MM.1S (cell line): ENCODE data around the gene COL6A6.

ENCODE experiments used
- DNase-seq: peaks from one replicate; pipeline ENCODE4 v3.0.0-alpha.2; 2015
- H2AFZ ChIP-seq: fragments of 300-600 bp; sonication (generic); 2 replicates; pipeline ENCODE4 v1.6.0; 2016; ENCODE audit warnings: antibody characterized with exemption, low read length
- H3F3A ChIP-seq: fragments of 300-600 bp; sonication (generic); 2 replicates; pipeline ENCODE4 v1.6.1; 2016; ENCODE audit warnings: mild to moderate bottlenecking, antibody characterized with exemption, low read length, moderate library complexity, mixed read lengths; ENCODE audit not compliant: insufficient read depth
- H3K27ac ChIP-seq: fragments of 300-600 bp; sonication (generic); 2 replicates; pipeline ENCODE4 v1.5.1; 2016; ENCODE audit warnings: mild to moderate bottlenecking, low read length
- H3K27me3 ChIP-seq: fragments of 300-600 bp; sonication (generic); replicated peaks from 2 replicates; pipeline ENCODE4 v1.6.0; 2016; ENCODE audit warnings: low read length; ENCODE audit not compliant: insufficient read depth
- H3K36me3 ChIP-seq: fragments of 300-600 bp; sonication (generic); replicated peaks from 2 replicates; pipeline ENCODE4 v1.6.1; 2016; ENCODE audit warnings: mild to moderate bottlenecking, low read length, mixed read lengths; ENCODE audit not compliant: insufficient read depth
- H3K4me1 ChIP-seq: fragments of 300-600 bp; sonication (generic); 2 replicates; pipeline ENCODE4 v1.6.1; 2016; ENCODE audit warnings: low read length, mixed read lengths
- H3K4me2 ChIP-seq: fragments of 300-600 bp; sonication (generic); 2 replicates; pipeline ENCODE4 v1.6.0; 2016; ENCODE audit warnings: low read depth, low read length
- H3K4me3 ChIP-seq: fragments of 300-600 bp; sonication (generic); 2 replicates; pipeline ENCODE4 v1.5.1; 2016; ENCODE audit warnings: low read length, mixed read lengths
- H3K79me2 ChIP-seq: fragments of 300-600 bp; sonication (generic); 2 replicates; pipeline ENCODE4 v1.6.1; 2016; ENCODE audit warnings: mixed run types, low read length, mixed read lengths
- H3K9ac ChIP-seq: fragments of 300-600 bp; sonication (generic); 2 replicates; pipeline ENCODE4 v1.6.1; 2016; ENCODE audit warnings: low read length, mixed read lengths
- H3K9me2 ChIP-seq: fragments of 300-600 bp; sonication (generic); replicated peaks from 2 replicates; pipeline ENCODE4 v1.6.1; 2016; ENCODE audit warnings: mild to moderate bottlenecking, low read length, mixed read lengths; ENCODE audit not compliant: insufficient read depth
- H3K9me3 ChIP-seq: fragments of 300-600 bp; sonication (generic); replicated peaks from 2 replicates; pipeline ENCODE4 v1.6.1; 2016; ENCODE audit warnings: mild to moderate bottlenecking, low read length, mixed read lengths; ENCODE audit not compliant: insufficient read depth
- H4K20me1 ChIP-seq: fragments of 300-600 bp; sonication (generic); 2 replicates; pipeline ENCODE4 v1.6.1; 2016; ENCODE audit warnings: mild to moderate bottlenecking, low read length, moderate library complexity, mixed read lengths; ENCODE audit not compliant: insufficient read depth
- CTCF ChIP-seq: fragments of 300-600 bp; sonication (generic); IDR thresholded peaks from 2 replicates; pipeline ENCODE4 v1.5.1; 2016; ENCODE audit warnings: antibody characterized with exemption, low read length, mixed read lengths
- EZH2 ChIP-seq: fragments of 300-600 bp; sonication (generic); optimal IDR thresholded peaks from 2 replicates; pipeline ENCODE3; 2017; ENCODE audit warnings: low read depth, mild to moderate bottlenecking, antibody characterized with exemption, low read length, mixed read lengths
- EZH2phosphoT487 ChIP-seq: fragments of 300-600 bp; sonication (generic); IDR thresholded peaks from 2 replicates; pipeline ENCODE4 v1.6.1; 2018; ENCODE audit warnings: antibody characterized with exemption, low read length

COL6A6 gene

GRCh38 chr3:130565224-130565623 is 48.2 kb downstream of the COL6A6 start:
- Histone ChIP-seq H3K4me2 (no peak overlapping the region), H3K4me1 (no peaks in the 10 kb centered on the region), H3K9me3 (no peaks in the 10 kb centered on the region), H3K27me3 (no peaks in the 10 kb centered on the region), H3K79me2 (no peaks in the 10 kb centered on the region), H3K36me3 (no peaks in the 10 kb centered on the region), H3K9ac (no peak overlapping the region), H2AFZ (no peak overlapping the region), H3K9me2 (no peaks in the 10 kb centered on the region), H3K27ac (no peak overlapping the region), H3F3A (no peaks in the 10 kb centered on the region), H3K4me3 (no peak overlapping the region), H4K20me1 (no peaks in the 10 kb centered on the region)
- no peak for TF ChIP-seq CTCF
- TF ChIP-seq EZH2: no peak
- no peak for TF ChIP-seq EZH2phosphoT487
- no peak for DNase-seq
